ENCODE measurements around the gene PPP1CB.

PPP1CB gene

GRCh38 chr2:28707592-28707991, 44.0 kb upstream of the PPP1CB start:
- no peak overlapping the region for H3K4me3 ChIP-seq (replicated peaks; ENCODE audit: low read depth, low read length)
- no peak for DNase-seq (ENCODE audit: extremely low read depth, insufficient read length)
- no peaks in the 10 kb centered on the region for H3K36me3 ChIP-seq (ENCODE audit: control insufficient read depth, insufficient read depth, low read length)
- no peaks in the 10 kb centered on the region for H3K27me3 ChIP-seq (replicated peaks; ENCODE audit: control insufficient read depth, insufficient read depth, low read length)
- no peak for TF ChIP-seq CTCF (IDR thresholded peaks at IDR 0.05; ENCODE audit: insufficient read depth, low read length, poor library complexity, severe bottlenecking)

- no peak for TF ChIP-seq CTCF (IDR thresholded peaks at IDR 0.05; ENCODE audit: insufficient read depth, low read length, poor library complexity, severe bottlenecking)
- DNase-seq (ENCODE audit: extremely low read depth, insufficient read length) = no peak
Measured at GRCh38 chr2:28709101-28709500, 42.5 kb upstream of the PPP1CB start.

GRCh38 chr2:28710545-28710944, 41.1 kb upstream of the PPP1CB start:
- no peaks in the 10 kb centered on the region for H3K27me3 ChIP-seq (replicated peaks; ENCODE audit: control insufficient read depth, insufficient read depth, low read length)
- TF ChIP-seq CTCF (IDR thresholded peaks at IDR 0.05; ENCODE audit: insufficient read depth, low read length, poor library complexity, severe bottlenecking) = no peak

More at GRCh38 chr2:28709101-28709500, 42.5 kb upstream of the PPP1CB start:
- Histone ChIP-seq H3K36me3 (ENCODE audit: control insufficient read depth, insufficient read depth, low read length) (no peaks in the 10 kb centered on the region), H3K4me3 (replicated peaks; ENCODE audit: low read depth, low read length) (no peak overlapping the region), H3K27me3 (replicated peaks; ENCODE audit: control insufficient read depth, insufficient read depth, low read length) (no peaks in the 10 kb centered on the region)

GRCh38 chr2:28713577-28714298, 37.9 kb upstream of the PPP1CB start:
- no peak for DNase-seq (ENCODE audit: extremely low read depth, insufficient read length)
- Histone ChIP-seq H3K4me3 (replicated peaks; ENCODE audit: low read depth, low read length) (no peak overlapping the region), H3K36me3 (ENCODE audit: control insufficient read depth, insufficient read depth, low read length) (no peaks in the 10 kb centered on the region), H3K27me3 (replicated peaks; ENCODE audit: control insufficient read depth, insufficient read depth, low read length) (no peaks in the 10 kb centered on the region)
- TF ChIP-seq CTCF (IDR thresholded peaks at IDR 0.05; ENCODE audit: insufficient read depth, low read length, poor library complexity, severe bottlenecking) = no peak

More at GRCh38 chr2:28710545-28710944, 41.1 kb upstream of the PPP1CB start:
- DNase-seq (ENCODE audit: extremely low read depth, insufficient read length) = no peak
- H3K36me3 ChIP-seq (ENCODE audit: control insufficient read depth, insufficient read depth, low read length) = no peaks in the 10 kb centered on the region
- no peak overlapping the region for H3K4me3 ChIP-seq (replicated peaks; ENCODE audit: low read depth, low read length)

- TF ChIP-seq CTCF (IDR thresholded peaks at IDR 0.05; ENCODE audit: insufficient read depth, low read length, poor library complexity, severe bottlenecking) = no peak
- DNase-seq (ENCODE audit: extremely low read depth, insufficient read length) = peak; percentile 28
Measured at GRCh38 chr2:28716265-28716865, 35.3 kb upstream of the PPP1CB start.

More at GRCh38 chr2:28716265-28716865, 35.3 kb upstream of the PPP1CB start:
- no peaks in the 10 kb centered on the region for H3K27me3 ChIP-seq (replicated peaks; ENCODE audit: control insufficient read depth, insufficient read depth, low read length)
- H3K36me3 ChIP-seq (ENCODE audit: control insufficient read depth, insufficient read depth, low read length) = no peaks in the 10 kb centered on the region
- H3K4me3 ChIP-seq (replicated peaks; ENCODE audit: low read depth, low read length) = no peak overlapping the region
